Sigmoid colon (tissue), 7 donors: ENCODE data around the gene HLA-DRB5. TPM values are rescaled to one million over a fixed set of nuclear protein-coding genes. Genes with fewer than 3 reads are reported as not detected.
A peak's percentile ranks its signal among the peaks of the same experiment; 100 is the strongest.
"Not testable (repeated sequence)": the region's sequence is repeated elsewhere in the genome, so short reads cannot be mapped to it uniquely, and the experiment has no call there.

Experiments used
- DNase-seq: peaks from one replicate; pipeline ENCODE4 v3.0.0-alpha.2; 2019
- H3K27ac ChIP-seq, 4 donors: fragments of 200-600 bp; sonication (generic); one replicate each; pipeline ENCODE4 v1.5.1; 2016 to 2019; ENCODE audit warnings: mild to moderate bottlenecking in 1 of 4
- H3K27me3 ChIP-seq, 3 donors: fragments of 200-600 bp; sonication (generic); one replicate each; pipeline ENCODE4 v1.5.1; 2019; ENCODE audit warnings: mild to moderate bottlenecking in 1 of 3
- H3K36me3 ChIP-seq, 4 donors: fragments of 200-600 bp; sonication (generic); one replicate each; pipeline ENCODE4 v1.5.1; 2016 to 2019
- H3K4me1 ChIP-seq, 4 donors: fragments of 200-600 bp; sonication (generic); one replicate each; pipeline ENCODE4 v1.5.1; 2017 to 2019
- H3K4me3 ChIP-seq, 4 donors: fragments of 200-600 bp; sonication (generic); one replicate each; pipeline ENCODE4 v1.5.1; 2017 to 2019; ENCODE audit warnings: mild to moderate bottlenecking in 2 of 4, moderate library complexity in 1 of 4
- H3K9me3 ChIP-seq, 4 donors: fragments of 200-600 bp in 3 of 4; sonication (generic) in 3 of 4; one replicate each; pipeline versions ENCODE4 v1.5.1 to v1.6.1; 2013 to 2019
- EP300 ChIP-seq, 4 donors: sonication (generic); formaldehyde crosslinking; IDR thresholded peaks; one replicate each; pipeline ENCODE4 v1.6.1; 2017; ENCODE audit warnings: antibody characterized with exemption in 4 of 4
- POLR2A ChIP-seq, 2 donors: fragments of 450-650 bp; IDR thresholded peaks; one replicate each; pipeline ENCODE4 v1.6.1; 2016; ENCODE audit warnings: antibody characterized with exemption in 2 of 2, mild to moderate bottlenecking in 2 of 2, moderate library complexity in 2 of 2
- POLR2AphosphoS5 ChIP-seq, 4 donors: sonication (generic); formaldehyde crosslinking; IDR thresholded peaks; one replicate each; pipeline ENCODE4 v1.6.1; 2017; ENCODE audit warnings: antibody characterized with exemption in 4 of 4
- WGBS, 2 donors: extraction: QIAGEN DNeasy Blood & Tissue Kit; methylation state at CpG; one replicate each; pipeline ENCODE4 v1.1.7; 2013; 5-methylcytosine and 5-hydroxymethylcytosine counted together
- intact Hi-C: fragments of 100-400 bp; cut with DNase I; formaldehyde crosslinking; loops from one replicate; pipeline ENCODE4 v1.15.1; 2023
- polyA plus RNA-seq, 3 donors: library from polyadenylated mRNA; stranded (reverse); fragments of 200-250 nt; gene quantifications; one replicate each; pipeline ENCODE4 v1.2.3, GENCODE V29; 2013
- total RNA-seq, 4 donors: library from RNA; depleted of rRNA; stranded (reverse); fragments of >200 nt; gene quantifications; one replicate each; pipeline ENCODE4 v1.1.0, GENCODE V29; 2016
- TF ChIP-seq, protein P1 (sequence below), 4 experiments: fragments of 450-650 bp in 3 of 4; fragments of 200-600 bp in 1 of 4; IDR thresholded peaks; one replicate each; pipeline ENCODE4 v1.5.1; 2016 to 2019; ENCODE audit warnings: antibody characterized with exemption in 4 of 4, mild to moderate bottlenecking in 3 of 4, moderate library complexity in 2 of 4
- donor health status: healthy with polysubstance abuse.
- donor health status: Bipolar disorder and iron deficiency.
- donor health status: healthy.

HLA-DRB5 gene
- total and polyA plus RNA-seq, 7 donors, result 0.71 to 20.8 (median 2.1) TPM; not detected in 1

DNA sequence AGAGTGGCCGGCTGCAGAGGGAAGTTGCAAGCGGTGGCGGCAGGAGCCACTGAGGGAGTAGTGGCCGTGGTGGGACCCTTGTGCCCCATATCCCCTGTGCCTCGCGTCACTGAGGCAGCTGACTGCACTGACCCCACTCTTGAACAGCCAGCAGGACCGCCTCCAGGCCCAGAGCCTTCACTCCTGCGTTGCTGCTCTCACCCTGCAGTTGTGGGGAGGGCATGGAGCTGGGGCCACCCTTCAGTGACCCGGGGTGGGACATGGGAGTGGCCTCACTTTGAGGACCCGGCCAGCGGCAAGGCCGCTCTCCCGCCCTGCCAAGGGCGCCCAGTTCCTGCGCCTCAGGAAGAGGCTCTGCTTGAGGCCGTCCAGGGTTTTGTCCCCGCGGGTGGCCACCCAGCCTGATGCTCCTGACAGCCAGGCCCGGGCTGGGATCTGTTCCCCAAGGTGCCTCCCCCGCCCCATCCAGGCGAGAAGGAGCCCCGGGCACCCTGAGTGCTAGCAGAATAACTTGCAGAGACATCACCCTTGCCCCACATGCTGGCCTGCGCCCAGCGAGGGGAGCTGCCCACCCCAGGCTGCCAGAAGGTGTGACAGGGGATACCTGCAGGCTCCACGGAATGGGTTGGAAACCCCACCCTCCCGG is 46.0 kb downstream of the HLA-DRB5 start:
- intact Hi-C loops, result no loop called here

DNA sequence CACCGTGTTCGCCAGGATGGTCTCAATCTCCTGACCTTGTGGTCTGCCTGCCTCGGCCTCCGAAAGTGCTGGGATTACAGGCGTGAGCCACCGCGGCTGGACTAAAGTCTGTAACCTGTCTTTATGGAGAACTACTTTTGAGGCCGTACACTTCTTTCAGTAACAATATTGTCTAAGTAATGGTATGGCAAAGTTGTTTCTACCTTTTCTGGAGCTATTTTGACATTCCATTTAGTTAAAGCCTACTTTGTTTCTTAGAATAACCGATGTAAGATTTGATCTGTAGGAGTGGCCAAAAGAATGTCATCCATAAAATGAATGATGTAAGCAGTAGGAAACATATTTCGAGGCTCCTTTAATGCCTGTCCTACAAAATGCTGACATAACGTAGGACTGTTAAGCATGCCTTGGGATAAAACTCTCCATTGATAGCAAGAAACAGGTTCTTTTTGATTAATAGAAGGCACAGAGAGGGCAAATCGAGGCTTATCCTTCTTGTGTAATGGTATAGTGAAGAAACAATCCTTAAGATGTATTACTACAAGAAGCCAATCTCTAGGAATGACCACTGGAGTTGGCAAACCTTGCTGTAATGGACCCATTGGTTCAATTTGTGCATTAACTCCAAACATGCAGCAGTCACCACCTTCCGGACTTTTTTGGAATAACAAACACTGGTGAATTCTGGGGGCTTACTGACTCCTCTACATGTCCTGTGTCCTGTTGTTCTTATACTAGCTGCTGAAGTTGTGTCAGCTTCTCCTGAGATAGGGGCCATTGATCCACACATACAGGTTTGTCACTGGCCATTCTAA is 54.5 kb downstream of the HLA-DRB5 start:
- no peak for TF ChIP-seq EP300 (IDR thresholded peaks at IDR 0.05)
- TF ChIP-seq, protein P1, sequence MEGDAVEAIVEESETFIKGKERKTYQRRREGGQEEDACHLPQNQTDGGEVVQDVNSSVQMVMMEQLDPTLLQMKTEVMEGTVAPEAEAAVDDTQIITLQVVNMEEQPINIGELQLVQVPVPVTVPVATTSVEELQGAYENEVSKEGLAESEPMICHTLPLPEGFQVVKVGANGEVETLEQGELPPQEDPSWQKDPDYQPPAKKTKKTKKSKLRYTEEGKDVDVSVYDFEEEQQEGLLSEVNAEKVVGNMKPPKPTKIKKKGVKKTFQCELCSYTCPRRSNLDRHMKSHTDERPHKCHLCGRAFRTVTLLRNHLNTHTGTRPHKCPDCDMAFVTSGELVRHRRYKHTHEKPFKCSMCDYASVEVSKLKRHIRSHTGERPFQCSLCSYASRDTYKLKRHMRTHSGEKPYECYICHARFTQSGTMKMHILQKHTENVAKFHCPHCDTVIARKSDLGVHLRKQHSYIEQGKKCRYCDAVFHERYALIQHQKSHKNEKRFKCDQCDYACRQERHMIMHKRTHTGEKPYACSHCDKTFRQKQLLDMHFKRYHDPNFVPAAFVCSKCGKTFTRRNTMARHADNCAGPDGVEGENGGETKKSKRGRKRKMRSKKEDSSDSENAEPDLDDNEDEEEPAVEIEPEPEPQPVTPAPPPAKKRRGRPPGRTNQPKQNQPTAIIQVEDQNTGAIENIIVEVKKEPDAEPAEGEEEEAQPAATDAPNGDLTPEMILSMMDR (IDR thresholded peaks at IDR 0.05), result no peak
- TF ChIP-seq POLR2AphosphoS5 (IDR thresholded peaks at IDR 0.05), result no peak
- TF ChIP-seq POLR2A (IDR thresholded peaks at IDR 0.05), result no peak
- Histone ChIP-seq H3K4me1 (no peaks in the 10 kb centered on the region), H3K4me3 (no peak overlapping the region), H3K9me3 (no peaks in the 10 kb centered on the region), H3K27ac (no peak overlapping the region), H3K36me3 (no peaks in the 10 kb centered on the region), H3K27me3 (no peaks in the 10 kb centered on the region)
- 77 to 88% methylated on average over 13 of the region's 13 CpGs for WGBS, 2 donors
- DNase-seq, result no peak
- intact Hi-C loops, result no loop called here

More for the DNA sequence above, 46.0 kb downstream of the HLA-DRB5 start:
- Histone ChIP-seq H3K27me3 (no peaks in the 10 kb centered on the region), H3K27ac (no peak overlapping the region), H3K4me1 (no peaks in the 10 kb centered on the region), H3K9me3 (no peaks in the 10 kb centered on the region), H3K4me3 (no peak overlapping the region), H3K36me3 (no peaks in the 10 kb centered on the region)
- TF ChIP-seq POLR2AphosphoS5 (IDR thresholded peaks at IDR 0.05) (no peak), EP300 (IDR thresholded peaks at IDR 0.05) (no peak), POLR2A (IDR thresholded peaks at IDR 0.05) (no peak)
- TF ChIP-seq, protein P1 (IDR thresholded peaks at IDR 0.05), result no peak
- WGBS, 2 donors, result 79% methylated on average over 26 of the region's 26 CpGs
- DNase-seq, result no peak

DNA sequence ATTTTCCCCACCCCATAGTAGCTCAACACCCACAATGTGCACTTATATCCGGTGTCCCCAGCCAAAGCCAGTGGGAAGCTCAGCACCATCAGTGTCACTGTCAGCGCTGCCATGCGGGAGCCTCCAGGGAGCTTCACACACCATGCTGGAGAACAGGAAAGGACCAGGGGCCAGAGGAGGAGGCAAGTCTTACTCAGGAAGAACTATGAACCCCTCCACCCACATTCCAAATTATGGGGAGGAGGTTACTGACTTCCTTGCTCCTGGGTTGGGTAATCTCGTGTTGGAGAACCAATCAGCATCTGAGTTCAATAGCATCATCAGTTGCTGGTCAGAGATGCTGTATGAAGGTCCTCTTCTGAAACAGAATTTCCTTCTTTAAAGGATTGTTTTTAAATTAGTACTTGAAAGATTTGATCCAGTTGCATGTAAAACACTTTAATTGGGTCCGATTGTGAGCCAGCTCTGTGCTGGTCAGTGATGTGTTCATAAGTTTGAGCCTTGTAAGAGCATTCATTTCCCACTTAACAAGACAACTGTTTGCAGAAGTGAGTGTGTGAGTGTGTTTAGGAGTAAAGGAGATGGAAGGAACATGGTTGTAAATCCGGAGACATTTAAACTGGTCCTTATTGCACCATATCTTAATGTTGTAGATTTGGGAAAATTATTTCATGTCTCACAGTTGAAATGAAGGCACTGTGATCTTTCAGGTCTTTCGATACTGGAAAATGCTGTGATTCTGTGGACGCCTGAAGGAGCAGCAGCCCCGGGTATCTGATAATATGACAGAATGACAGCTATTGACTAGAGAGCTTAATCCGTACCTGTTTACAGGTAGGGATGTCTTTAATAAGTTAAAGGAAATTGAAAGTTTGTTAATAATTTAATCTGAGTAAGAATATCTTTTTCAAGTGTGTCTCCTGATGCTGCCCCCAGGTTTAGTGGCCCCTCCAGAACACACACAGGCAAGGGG is 56.4 kb downstream of the HLA-DRB5 start:
- DNase-seq, H3K4me3 ChIP-seq, H3K27me3 ChIP-seq, H3K9me3 ChIP-seq, H3K36me3 ChIP-seq, H3K4me1 ChIP-seq, intact Hi-C loops: not testable (repeated sequence)
- H3K27ac ChIP-seq, result peak overlapping the region in 2 of 4 donors; percentile 4 to 18
- 46 to 51% methylated on average over 10 of the region's 10 CpGs for WGBS, 2 donors

DNA sequence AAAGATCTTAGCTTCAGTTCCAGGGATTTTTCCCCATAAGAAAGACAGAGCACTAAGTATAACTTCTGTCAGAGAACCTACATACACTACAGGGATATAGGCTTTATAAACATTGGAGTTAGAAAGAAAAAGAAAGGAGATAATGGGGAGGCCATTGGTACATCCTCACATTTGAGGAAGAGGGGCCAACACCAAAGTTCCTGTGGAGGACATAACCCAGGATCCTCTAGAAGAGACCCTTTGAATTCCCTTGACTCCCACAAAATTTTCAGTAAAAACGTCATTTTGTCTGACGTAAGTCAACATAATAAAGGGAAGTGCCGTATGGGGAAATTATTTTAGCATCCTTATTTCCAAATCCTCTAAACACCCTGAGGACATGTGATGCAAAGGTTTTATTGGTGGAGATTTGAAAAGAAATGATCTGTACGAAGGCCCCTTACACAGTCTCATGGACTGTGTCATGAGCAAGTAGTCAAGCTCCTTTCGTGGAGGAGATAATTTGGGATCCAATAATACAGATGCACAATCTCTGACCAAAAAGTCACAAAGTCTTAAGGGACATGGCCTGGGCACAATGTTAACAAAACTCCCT is 57.2 kb downstream of the HLA-DRB5 start:
- no peak overlapping the region for H3K27ac ChIP-seq
- DNase-seq, result no peak

DNA sequence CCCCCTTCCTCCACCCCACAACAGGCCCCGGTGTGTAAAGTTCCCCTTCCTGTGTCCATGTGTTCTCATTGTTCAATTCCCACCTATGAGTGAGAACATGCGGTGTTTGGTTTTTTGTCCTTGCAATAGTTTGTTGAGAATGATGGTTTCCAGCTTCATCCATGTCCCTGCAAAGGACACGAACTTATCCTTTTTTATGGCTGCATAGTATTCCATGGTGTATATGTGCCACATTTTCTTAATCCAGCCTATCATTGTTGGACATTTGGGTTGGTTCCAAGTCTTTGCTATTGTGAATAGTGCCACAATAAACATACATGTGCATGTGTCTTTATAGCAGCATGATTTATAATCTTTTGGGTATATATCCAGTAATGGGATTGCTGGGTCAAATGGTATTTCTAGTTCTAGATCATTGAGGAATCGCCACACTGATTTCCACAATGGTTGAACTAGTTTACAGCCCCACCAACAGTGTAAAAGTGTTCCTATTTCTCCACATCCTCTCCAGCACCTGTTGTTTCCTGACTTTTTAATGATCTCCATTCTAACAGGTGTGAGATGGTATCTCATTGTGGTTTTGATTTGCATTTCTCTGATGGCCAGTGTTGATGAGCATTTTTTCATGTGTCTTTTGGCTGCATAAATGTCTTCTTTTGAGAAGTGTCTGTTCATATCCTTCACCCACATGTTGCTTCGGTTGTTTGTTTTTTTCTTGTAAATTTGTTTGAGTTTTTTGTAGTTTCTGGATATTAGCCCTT is 62.2 kb downstream of the HLA-DRB5 start:
- H3K27me3 ChIP-seq, DNase-seq, H3K4me3 ChIP-seq, H3K27ac ChIP-seq, H3K36me3 ChIP-seq, H3K4me1 ChIP-seq, H3K9me3 ChIP-seq, intact Hi-C loops: not testable (repeated sequence)
- 41 to 66% methylated on average over 4 to 5 of the region's 5 CpGs for WGBS, 2 donors

More for the DNA sequence above, 57.2 kb downstream of the HLA-DRB5 start:
- H3K4me3 ChIP-seq, result no peak overlapping the region
- 55 to 62% methylated on average over 5 of the region's 5 CpGs for WGBS, 2 donors
- H3K27me3 ChIP-seq, result no peaks in the 10 kb centered on the region
- H3K9me3 ChIP-seq, result no peaks in the 10 kb centered on the region
- intact Hi-C loops, result no loop called here
- H3K4me1 ChIP-seq, result no peaks in the 10 kb centered on the region
- H3K36me3 ChIP-seq, result no peaks in the 10 kb centered on the region
- no peak for TF ChIP-seq POLR2A (IDR thresholded peaks at IDR 0.05)
- TF ChIP-seq, protein P1 (IDR thresholded peaks at IDR 0.05), result no peak
- no peak for TF ChIP-seq POLR2AphosphoS5 (IDR thresholded peaks at IDR 0.05)
- no peak for TF ChIP-seq EP300 (IDR thresholded peaks at IDR 0.05)
